ENCODE results near the gene GFPT2. TPM values are rescaled to one million over a fixed set of nuclear protein-coding genes. Genes with fewer than 3 reads are reported as not detected.

The GFPT2 gene
- total and polyA plus RNA-seq, 5 experiments from 2014 or later: 0.52 to 2.9 (median 2.0) TPM; not detected in 2

DNA sequence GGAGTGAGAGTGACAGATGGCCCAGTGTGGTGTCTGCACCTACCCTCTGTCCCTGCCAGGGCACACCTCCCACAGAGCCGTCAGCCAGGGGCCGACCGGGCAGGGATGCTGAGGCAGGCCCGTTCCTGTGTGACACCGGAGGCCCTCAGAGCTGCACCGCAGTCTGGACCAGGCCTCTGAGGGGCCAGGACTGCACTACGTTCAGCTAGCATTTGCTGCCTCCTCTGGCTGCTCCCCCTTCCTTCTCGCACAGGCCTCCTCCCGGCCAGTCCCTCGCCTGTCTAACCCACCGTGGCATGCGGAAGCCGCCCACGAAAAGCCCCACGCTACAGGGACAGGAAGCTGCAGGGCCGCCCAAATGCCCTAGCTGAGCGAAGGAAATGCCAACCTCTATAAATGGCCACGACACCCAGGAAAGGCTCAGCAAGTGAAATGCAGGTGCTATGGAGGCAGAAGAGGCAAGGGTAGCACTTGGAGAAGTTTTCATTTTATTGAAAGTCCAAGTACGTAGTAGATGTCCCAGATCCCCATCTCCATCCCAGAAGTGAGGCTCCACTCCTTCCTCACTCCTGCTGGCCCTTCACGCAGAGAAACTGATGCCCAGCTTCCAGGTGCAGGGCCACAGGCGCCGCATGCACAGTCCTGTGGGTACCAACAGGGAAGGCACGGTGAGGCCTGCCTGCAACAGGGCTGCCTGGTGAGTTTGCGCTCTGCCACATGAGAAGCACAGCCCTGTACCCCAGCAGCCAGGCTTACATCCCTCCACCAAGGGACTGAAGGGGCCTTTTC, 99.9 kb downstream of the GFPT2 start:
- H3K36me3 Mint-ChIP-seq: peaks cover 70 to 94% (median 84%) of the 10 kb centered on the region in 3 donors
- H3K27me3 Mint-ChIP-seq: no peaks in the 10 kb centered on the region
- no peak for ATAC-seq
- POLR2A ChIA-PET: no interaction called here
- H3K9me3 Mint-ChIP-seq: peaks cover 0 to 98% (median 40%) of the 10 kb centered on the region in 9 donors
- DNase-seq: no peak
- H3K4me1 Mint-ChIP-seq: peaks cover 0 to 6% (median 0%) of the 10 kb centered on the region in 4 donors
- H3K4me3 Mint-ChIP-seq: no peak overlapping the region
- H3K27ac Mint-ChIP-seq: no peak overlapping the region

DNA sequence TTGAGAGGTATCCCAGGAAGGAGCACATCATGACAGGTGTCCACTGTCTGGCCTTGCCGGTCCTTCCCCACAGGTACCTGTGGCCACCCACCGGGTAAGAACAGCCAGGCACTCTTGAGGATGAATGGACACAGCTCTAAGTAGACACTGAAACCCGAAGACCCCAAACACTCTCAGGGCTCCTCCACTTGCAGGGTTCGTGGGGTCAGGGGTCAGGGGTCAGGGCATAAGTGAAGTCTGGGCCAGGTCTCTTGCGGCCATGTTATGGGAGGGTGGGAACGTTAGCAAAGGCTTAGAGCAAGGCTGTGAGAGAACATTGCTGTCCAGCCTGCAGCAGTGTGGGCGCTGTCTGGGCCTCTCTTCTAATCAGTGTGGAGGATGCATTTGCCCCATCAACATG, 101.2 kb downstream of the GFPT2 start:
- no peak overlapping the region for H3K27ac Mint-ChIP-seq
- no peak for DNase-seq
- POLR2A ChIA-PET: no interaction called here
- peaks cover 0 to 7% (median 0%) of the 10 kb centered on the region in 4 donors for H3K4me1 Mint-ChIP-seq
- peaks cover 69 to 94% (median 84%) of the 10 kb centered on the region in 3 donors for H3K36me3 Mint-ChIP-seq
- H3K4me3 Mint-ChIP-seq: no peak overlapping the region
- H3K27me3 Mint-ChIP-seq: no peaks in the 10 kb centered on the region
- ATAC-seq: no peak
- peaks cover 0 to 98% (median 37%) of the 10 kb centered on the region in 9 donors for H3K9me3 Mint-ChIP-seq

DNA sequence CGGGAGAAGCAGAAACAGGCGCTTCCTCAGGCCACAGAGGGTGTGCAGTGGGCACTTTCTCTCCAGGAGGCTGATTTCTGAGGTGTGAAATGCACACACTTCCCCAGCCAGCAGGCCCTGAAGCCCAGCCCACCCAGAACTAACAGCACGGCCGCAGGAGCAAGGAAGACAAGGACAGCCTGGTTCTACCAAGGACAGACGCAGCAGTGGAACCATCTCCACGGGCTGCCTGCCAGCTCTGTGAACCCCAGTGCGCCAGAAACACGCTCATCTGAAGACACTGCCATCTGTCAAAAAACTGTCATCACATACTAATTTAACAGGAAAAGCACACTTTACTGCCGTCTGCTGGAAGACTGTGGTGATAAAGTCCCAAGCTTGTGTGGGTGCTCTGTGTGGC, 102.0 kb downstream of the GFPT2 start:
- no peak for ATAC-seq

More for the DNA sequence above, 102.0 kb downstream of the GFPT2 start:
- Mint-ChIP-seq H3K27ac (peak overlapping the region in 1 of 10 donors; percentile 19), H3K4me1 (peaks cover 0 to 7% (median 0%) of the 10 kb centered on the region in 4 donors), H3K4me3 (no peak overlapping the region), H3K9me3 (peaks cover 0 to 98% (median 43%) of the 10 kb centered on the region in 9 donors), H3K27me3 (no peaks in the 10 kb centered on the region), H3K36me3 (peaks cover 75 to 94% (median 85%) of the 10 kb centered on the region in 3 donors)
- POLR2A ChIA-PET: no interaction called here
- no peak for DNase-seq

Other genes starting within 250 kb of the GFPT2 start
- not detected for gene RASGEF1C, start 144.1 kb downstream of the GFPT2 start, total RNA-seq
- not detected for gene RASGEF1C, start 144.1 kb downstream of the GFPT2 start, polyA plus RNA-seq
- 10 to 100 TPM; 37.2 to 39.9 TPM for gene MAPK9, start 61.3 kb downstream of the GFPT2 start, total RNA-seq
- 10 to 100 TPM; 20.3 to 28.3 (median 24.0) TPM for gene MAPK9, start 61.3 kb downstream of the GFPT2 start, polyA plus RNA-seq
- gene CNOT6, start 141.0 kb upstream of the GFPT2 start, total RNA-seq: 10 to 100 TPM; 49.4 to 50.7 TPM
- 10 to 100 TPM in 2 of 3 donors, 1 to 10 TPM in 1; 6.0 to 11.1 (median 10.3) TPM for gene CNOT6, start 141.0 kb upstream of the GFPT2 start, polyA plus RNA-seq
- gene SCGB3A1, start 238.2 kb upstream of the GFPT2 start, total RNA-seq: 10 to 100 TPM; 40.1 to 42.7 TPM
- not detected for gene SCGB3A1, start 238.2 kb upstream of the GFPT2 start, polyA plus RNA-seq

Measured in naive thymus-derived CD8-positive, alpha-beta T cell (primary cell).